Liver (tissue), 9 donors: ENCODE data around the gene DAD1. TPM values are rescaled to one million over a fixed set of nuclear protein-coding genes. Genes with fewer than 3 reads are reported as not detected.

Experiments
- DNase-seq: peaks from one replicate; pipeline ENCODE4 v3.0.0-alpha.2; 2017; ENCODE audit warnings: low spot score
- H3K27ac ChIP-seq, 2 donors: one replicate each; pipeline ENCODE4 v1.7.0; 2013; ENCODE audit warnings: inconsistent platforms in 2 of 2, low read length in 2 of 2, control low read depth in 1 of 2, low read depth in 1 of 2, mild to moderate bottlenecking in 1 of 2
- H3K27me3 ChIP-seq, 4 donors: one replicate each; pipeline versions ENCODE4 v1.6.1 to v1.7.0; 2013; ENCODE audit warnings: low read length in 3 of 4, inconsistent platforms in 1 of 4, mild to moderate bottlenecking in 1 of 4, moderate library complexity in 1 of 4; ENCODE audit not compliant: control insufficient read depth in 4 of 4, insufficient read depth in 4 of 4
- H3K36me3 ChIP-seq, 4 donors: one replicate each; pipeline versions ENCODE4 v1.6.1 to v1.7.0; 2013; ENCODE audit warnings: low read length in 3 of 4, mild to moderate bottlenecking in 3 of 4, low read depth in 1 of 4, moderate library complexity in 1 of 4; ENCODE audit not compliant: control insufficient read depth in 4 of 4, insufficient read depth in 3 of 4
- H3K4me1 ChIP-seq, 4 donors: one replicate each; pipeline versions ENCODE4 v1.6.1 to v1.7.0; 2013; ENCODE audit warnings: low read length in 3 of 4, mild to moderate bottlenecking in 3 of 4, moderate library complexity in 1 of 4; ENCODE audit not compliant: control insufficient read depth in 4 of 4, insufficient read depth in 4 of 4
- H3K4me3 ChIP-seq, 3 donors: one replicate each; pipeline versions ENCODE4 v1.6.1 to v1.7.0; 2013; ENCODE audit warnings: low read length in 3 of 3, control low read depth in 1 of 3, low read depth in 1 of 3, mild to moderate bottlenecking in 1 of 3
- H3K9ac ChIP-seq, 2 donors: one replicate each; pipeline ENCODE4 v1.7.0; 2013; ENCODE audit warnings: low read length in 2 of 2, mild to moderate bottlenecking in 2 of 2, moderate library complexity in 2 of 2, control low read depth in 1 of 2, low read depth in 1 of 2
- H3K9me3 ChIP-seq, 4 donors: one replicate each; pipeline versions ENCODE4 v1.6.1 to v1.7.0; 2013; ENCODE audit warnings: low read length in 3 of 4; ENCODE audit not compliant: control insufficient read depth in 4 of 4
- ATF3 ChIP-seq: IDR thresholded peaks from 2 replicates; pipeline ENCODE4 v1.6.1; 2016; ENCODE audit warnings: antibody characterized with exemption
- CTCF ChIP-seq: fragments of 150-350 bp; IDR thresholded peaks from 2 replicates; pipeline ENCODE4 v1.5.1; 2017; ENCODE audit warnings: improper control_type of control experiment, low read depth, low read length; ENCODE audit not compliant: missing input control
- EGR1 ChIP-seq, 2 donors: IDR thresholded peaks; 2 replicates each; pipeline ENCODE4 v1.6.1; 2016 to 2018; ENCODE audit warnings: antibody characterized with exemption in 2 of 2, low read depth in 2 of 2
- FOXA1 ChIP-seq: IDR thresholded peaks from 2 replicates; pipeline ENCODE4 v1.6.1; 2016; ENCODE audit warnings: antibody characterized with exemption
- FOXA2 ChIP-seq: IDR thresholded peaks from 2 replicates; pipeline ENCODE4 v1.6.1; 2016; ENCODE audit warnings: antibody characterized with exemption
- HNF4A ChIP-seq, 2 donors: conservative IDR thresholded peaks; 2 replicates each; pipeline ENCODE4 v1.6.1; 2016; ENCODE audit warnings: antibody characterized with exemption in 2 of 2, mild to moderate bottlenecking in 2 of 2
- HNF4G ChIP-seq: IDR thresholded peaks from 2 replicates; pipeline ENCODE4 v1.6.1; 2016; ENCODE audit warnings: antibody characterized with exemption
- JUND ChIP-seq, 2 donors: IDR thresholded peaks; 2 replicates each; pipeline ENCODE4 v1.6.1; 2016; ENCODE audit warnings: antibody characterized with exemption in 2 of 2
- NR2F2 ChIP-seq: IDR thresholded peaks from 2 replicates; pipeline ENCODE4 v1.6.1; 2016; ENCODE audit warnings: antibody characterized with exemption
- RAD21 ChIP-seq, 2 donors: IDR thresholded peaks; 2 replicates each; pipeline ENCODE4 v1.6.1; 2016; ENCODE audit warnings: antibody characterized with exemption in 2 of 2, mild to moderate bottlenecking in 2 of 2
- REST ChIP-seq: IDR thresholded peaks from 2 replicates; pipeline ENCODE4 v1.6.1; 2016; ENCODE audit warnings: antibody characterized with exemption, mild to moderate bottlenecking
- RXRA ChIP-seq, 2 donors: IDR thresholded peaks; 2 replicates each; pipeline ENCODE4 v1.6.1; 2017 to 2018; ENCODE audit warnings: antibody characterized with exemption in 2 of 2, mild to moderate bottlenecking in 1 of 2
- SP1 ChIP-seq: IDR thresholded peaks from 2 replicates; pipeline ENCODE4 v1.6.1; 2018; ENCODE audit warnings: antibody characterized with exemption, mild to moderate bottlenecking
- TAF1 ChIP-seq: conservative IDR thresholded peaks from 2 replicates; pipeline ENCODE4 v1.6.1; 2016; ENCODE audit warnings: antibody characterized with exemption, mild to moderate bottlenecking
- YY1 ChIP-seq: IDR thresholded peaks from 2 replicates; pipeline ENCODE4 v1.6.1; 2016; ENCODE audit warnings: antibody characterized with exemption, mild to moderate bottlenecking
- ZBTB33 ChIP-seq: IDR thresholded peaks from 2 replicates; pipeline ENCODE4 v1.6.1; 2016; ENCODE audit warnings: antibody characterized with exemption
- WGBS: extraction: QIAGEN DNeasy Blood & Tissue Kit; methylation state at CpG from one replicate; pipeline ENCODE4 v1.1.7; 2013; 5-methylcytosine and 5-hydroxymethylcytosine counted together
- polyA plus RNA-seq, 2 donors: library from polyadenylated mRNA; stranded (reverse) in 1 of 2; unstranded in 1 of 2; fragments of 200-250 nt in 1 of 2; fragments of >200 nt in 1 of 2; fragmentation: Nextera tagmentation in 1 of 2; extraction: Ambion mirVana in 1 of 2; gene quantifications; one replicate each; pipeline versions ENCODE4 v1.2.1 to v1.2.3, GENCODE V29; 2013 to 2015
- total RNA-seq, 2 donors: library from RNA; depleted of rRNA; stranded (reverse); fragments of >200 nt; gene quantifications; one replicate each; pipeline ENCODE4 v1.2.3, GENCODE V29; 2014
- donor health status: healthy.
- donor health status: healthy.
- donor health status: healthy.
- donor health status: healthy.
- donor health status: healthy.

The DAD1 gene
- total and polyA plus RNA-seq, 4 donors, result 142 to 254 (median 205) TPM

- Histone ChIP-seq H3K9me3 (no peaks in the 10 kb centered on the region), H3K9ac (no peak overlapping the region), H3K4me3 (no peak overlapping the region), H3K36me3 (peaks cover 0 to 2% (median 0%) of the 10 kb centered on the region in 4 donors), H3K4me1 (peaks cover 10 to 27% (median 21%) of the 10 kb centered on the region in 4 donors), H3K27me3 (no peaks in the 10 kb centered on the region), H3K27ac (no peak overlapping the region)
- 93% methylated on average over 5 of the region's 5 CpGs for WGBS
- no peak for DNase-seq
- TF ChIP-seq JUND (IDR thresholded peaks at IDR 0.05), result no peak
- no peak for TF ChIP-seq SP1
- TF ChIP-seq FOXA2, result no peak
- TF ChIP-seq YY1, result no peak
- TF ChIP-seq EGR1 (IDR thresholded peaks at IDR 0.05; ENCODE audit: low read depth in 2 of 2), result no peak
- TF ChIP-seq HNF4A (conservative IDR thresholded peaks at IDR 0.05), result no peak
- TF ChIP-seq ATF3, result no peak
- no peak for TF ChIP-seq FOXA1
- no peak for TF ChIP-seq RXRA (IDR thresholded peaks at IDR 0.05)
- no peak for TF ChIP-seq CTCF
- TF ChIP-seq NR2F2, result no peak
- no peak for TF ChIP-seq ZBTB33
Measured at GRCh38 chr14:22587247-22587646, 1.8 kb downstream of the DAD1 start.

GRCh38 chr14:22583994-22584393, 5.0 kb downstream of the DAD1 start:
- Histone ChIP-seq H3K27ac (no peak overlapping the region), H3K9me3 (no peaks in the 10 kb centered on the region), H3K4me3 (no peak overlapping the region), H3K27me3 (no peaks in the 10 kb centered on the region), H3K9ac (no peak overlapping the region), H3K4me1 (peaks cover 6 to 21% (median 15%) of the 10 kb centered on the region in 4 donors), H3K36me3 (peaks cover 0 to 6% (median 0%) of the 10 kb centered on the region in 4 donors)
- WGBS, result 86% methylated on average over 1 of the region's 1 CpG
- TF ChIP-seq FOXA2, result no peak
- TF ChIP-seq NR2F2, result no peak
- TF ChIP-seq EGR1 (IDR thresholded peaks at IDR 0.05; ENCODE audit: low read depth in 2 of 2), result no peak
- TF ChIP-seq RXRA (IDR thresholded peaks at IDR 0.05), result no peak
- TF ChIP-seq RAD21 (IDR thresholded peaks at IDR 0.05), result no peak
- no peak for TF ChIP-seq TAF1
- no peak for TF ChIP-seq YY1
- no peak for TF ChIP-seq ATF3
- no peak for TF ChIP-seq CTCF
- no peak for TF ChIP-seq HNF4G
- no peak for TF ChIP-seq ZBTB33
- no peak for TF ChIP-seq REST
- TF ChIP-seq JUND (IDR thresholded peaks at IDR 0.05), result no peak
- TF ChIP-seq HNF4A (conservative IDR thresholded peaks at IDR 0.05), result no peak
- DNase-seq, result no peak
